Right hindlimb (tissue), 1 donor: ENCODE measurements around the gene HSBP1L1.

Experiments used
- DNase-seq: peaks from one replicate; pipeline ENCODE4 v3.0.0-alpha.2; 2018

HSBP1L1 gene

DNA sequence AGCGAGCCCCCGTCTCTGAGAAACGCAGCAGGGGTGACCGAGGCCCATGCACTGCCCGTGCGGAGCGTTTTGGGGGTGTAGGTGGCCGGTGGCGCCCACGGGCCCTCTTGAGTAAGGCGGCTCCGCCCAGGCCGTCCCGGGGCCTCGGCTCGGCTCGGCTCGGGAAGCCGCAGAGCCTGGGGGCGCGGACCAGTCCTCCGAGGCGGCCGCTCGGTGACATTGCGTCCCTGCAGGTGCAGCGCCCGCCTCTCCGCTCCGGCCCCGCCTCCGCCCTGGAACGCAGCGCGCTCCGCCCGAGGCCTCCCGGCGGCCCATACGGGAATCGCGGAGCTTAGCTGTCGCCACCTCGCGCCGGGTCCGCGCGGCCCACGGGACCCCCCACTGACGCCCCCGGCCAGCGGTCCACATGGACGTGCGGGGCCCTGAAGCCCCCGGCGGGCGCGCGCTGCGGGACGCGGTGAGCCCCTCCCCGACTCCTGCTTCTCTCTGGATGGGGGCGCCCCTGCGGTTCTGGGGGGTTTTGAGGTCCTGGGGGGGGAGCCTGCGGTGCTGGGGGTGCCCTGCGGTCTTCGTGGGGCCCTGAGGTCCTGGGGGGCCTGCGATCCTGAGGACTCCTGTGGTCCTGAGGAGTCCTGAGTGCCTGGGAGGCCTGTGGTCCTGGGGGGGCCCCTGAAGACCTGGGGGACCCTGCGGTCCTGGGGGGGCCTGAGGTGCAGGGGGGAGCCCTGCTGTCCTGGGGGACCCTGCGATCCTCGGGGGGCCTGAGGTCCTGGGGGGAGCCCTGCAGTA lies at the start of gene HSBP1L1:
TSS of gene HSBP1L1 (plus strand) at position 314 of the 789 bp plus-strand sequence. CDS start at position 407, 93 bp downstream.
- DNase-seq = peak; percentile 44

DNA sequence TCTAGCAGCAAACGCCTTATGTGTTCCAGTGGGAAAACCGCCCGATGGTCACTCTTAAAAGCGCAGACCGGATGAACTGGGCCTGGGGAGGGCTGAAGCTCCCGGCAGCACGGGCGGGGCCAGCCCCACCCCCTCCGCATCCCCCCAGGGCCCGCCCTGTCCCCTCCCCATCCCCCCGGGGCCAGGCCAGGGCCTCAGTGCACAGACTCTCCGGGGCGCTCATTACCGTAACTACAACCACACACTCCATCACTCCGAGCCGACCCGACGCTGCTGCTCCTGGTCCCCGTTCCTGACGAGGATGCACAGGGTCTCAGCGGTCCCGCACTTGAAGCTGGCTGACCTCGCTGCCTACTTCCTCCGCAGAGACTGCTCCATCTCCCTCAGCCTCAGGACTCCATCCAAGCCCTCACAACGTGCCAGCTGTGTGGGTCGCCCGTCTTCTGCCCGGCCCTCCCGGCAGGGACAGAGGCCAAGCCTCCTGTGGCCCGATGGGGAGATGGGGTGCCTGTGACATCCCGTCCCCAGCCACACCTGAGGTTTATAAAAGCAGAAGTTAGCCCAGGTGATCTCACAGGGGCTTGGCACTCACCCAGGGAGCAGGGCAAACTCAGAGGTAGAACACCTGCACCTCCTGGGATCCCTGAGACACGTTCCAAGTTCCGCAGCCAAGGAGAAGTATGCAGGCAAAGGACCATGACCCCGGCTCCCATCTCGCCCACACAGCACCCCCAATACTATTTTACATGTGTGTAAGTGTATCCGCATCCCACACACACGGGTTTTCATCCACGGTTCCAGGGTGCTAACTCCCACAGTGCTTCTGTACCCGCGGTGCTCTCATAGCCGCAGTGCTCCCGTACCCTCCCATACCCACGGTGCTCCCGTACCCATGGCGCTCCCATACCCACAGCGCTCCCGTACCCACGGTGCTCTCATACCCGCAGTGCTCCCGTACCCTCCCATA lies 49.0 kb upstream of the HSBP1L1 start:
- no peak for DNase-seq

DNA sequence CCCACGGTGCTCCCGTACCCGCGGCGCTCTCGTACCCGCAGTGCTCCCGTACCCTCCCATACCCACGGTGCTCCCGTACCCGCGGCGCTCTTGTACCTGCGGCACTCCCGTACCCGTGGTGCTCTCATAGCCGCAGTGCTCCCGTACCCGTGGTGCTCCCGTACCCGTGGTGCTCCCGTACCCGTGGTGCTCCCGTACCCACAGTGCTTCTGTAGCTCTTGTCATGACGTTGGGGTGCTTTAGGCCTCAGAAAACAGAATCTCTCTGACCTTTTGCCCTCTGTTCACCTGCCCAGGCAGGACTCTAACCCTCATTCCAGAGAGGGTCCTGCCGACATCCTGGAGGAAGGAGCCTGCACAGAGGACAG lies 48.3 kb upstream of the HSBP1L1 start:
- DNase-seq = no peak

DNA sequence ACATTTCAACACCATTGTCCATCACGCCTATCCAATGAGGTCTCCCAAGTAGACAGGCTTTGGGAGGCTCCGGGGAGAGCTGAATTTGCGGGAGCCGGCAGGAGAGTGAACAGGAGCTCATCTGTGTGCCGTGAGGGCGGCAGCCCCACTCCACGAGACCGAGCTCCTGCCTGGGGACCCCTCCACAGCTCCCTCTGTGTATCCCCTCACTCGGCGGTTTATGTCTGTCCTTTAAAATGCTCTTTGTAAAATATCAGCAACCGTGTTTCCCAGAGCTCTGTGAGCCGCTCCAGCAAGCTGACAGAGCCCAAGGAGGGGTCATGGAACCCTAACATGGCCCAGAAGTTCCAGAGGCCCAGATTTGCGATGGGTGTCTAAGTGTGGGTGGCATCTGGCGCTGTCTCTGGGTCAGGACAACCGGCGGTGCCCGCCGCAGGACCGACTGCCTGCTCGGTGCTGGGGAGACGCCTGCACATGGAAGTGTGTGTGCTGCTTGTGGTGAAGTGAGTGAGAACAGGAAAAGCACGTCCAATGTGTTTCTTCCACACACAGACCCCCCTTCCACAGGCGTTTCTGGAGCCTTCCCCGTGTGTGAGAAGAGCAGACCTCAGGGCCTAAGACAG lies 47.8 kb upstream of the HSBP1L1 start:
- DNase-seq = no peak

DNA sequence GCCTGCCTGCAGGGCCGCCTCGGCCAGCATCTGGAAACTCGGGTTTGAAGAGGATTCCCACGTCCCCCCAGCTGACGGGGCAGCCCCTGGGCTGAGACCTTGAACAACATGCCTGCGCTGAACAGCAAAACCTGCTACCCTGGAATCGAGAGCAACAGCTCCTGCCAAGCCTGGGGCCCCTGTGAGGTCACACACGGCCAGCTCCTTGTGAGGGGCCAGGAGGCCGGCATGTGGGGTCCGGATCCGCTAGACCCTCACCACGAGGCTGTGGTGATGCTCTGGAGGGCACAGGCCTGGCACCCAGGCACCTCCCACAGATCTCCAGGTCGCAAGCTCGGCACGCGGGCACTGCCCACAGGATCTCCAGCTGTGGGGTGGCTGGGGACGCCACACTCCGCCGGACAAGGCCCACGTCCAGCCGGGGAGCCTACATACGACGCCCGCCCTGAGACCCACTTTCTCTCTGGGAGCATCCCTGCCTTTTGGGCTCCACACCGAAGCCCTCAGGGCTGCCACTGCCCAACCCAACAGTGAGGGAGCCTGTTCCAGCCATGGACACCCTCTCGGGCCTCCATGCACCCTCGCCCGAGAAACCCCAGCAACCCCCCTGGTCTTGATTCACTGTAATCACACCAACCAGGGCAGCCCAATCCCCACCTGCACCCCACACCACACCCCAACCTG lies 47.1 kb upstream of the HSBP1L1 start:
- no peak for DNase-seq

DNA sequence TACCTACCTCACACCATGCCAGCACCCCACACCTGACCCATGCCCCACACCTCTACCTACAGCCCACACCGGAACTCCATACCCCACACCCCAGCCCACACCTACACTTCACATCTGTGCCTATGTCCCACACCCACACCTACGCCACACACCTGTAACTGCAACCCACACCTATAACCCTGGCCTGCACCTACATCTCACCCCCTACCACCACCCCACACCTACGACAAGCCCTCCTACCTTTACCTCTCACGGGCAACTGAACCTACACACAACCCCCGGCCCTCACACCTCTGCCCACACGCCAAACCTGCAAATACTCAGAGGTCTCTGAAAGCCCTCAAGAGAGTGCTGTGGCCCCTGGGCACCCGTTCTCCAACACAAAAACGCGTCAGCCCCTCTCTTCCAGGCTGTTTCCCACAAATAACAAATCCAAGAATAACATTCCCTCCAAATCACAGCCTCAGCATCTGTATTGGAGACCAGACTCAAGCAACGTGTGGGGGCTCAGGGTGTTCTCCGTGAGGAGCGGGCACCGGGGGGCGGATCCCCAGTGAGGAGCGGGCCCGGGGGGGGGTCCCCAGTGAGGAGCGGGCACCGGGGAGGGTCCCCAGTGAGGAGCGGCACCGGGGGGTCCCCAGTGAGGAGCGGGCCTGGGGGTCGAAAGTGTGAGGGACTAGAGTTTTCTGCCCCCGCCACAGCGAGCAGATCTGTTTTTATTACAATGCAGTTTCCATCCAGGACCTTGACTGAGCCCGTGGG lies 46.4 kb upstream of the HSBP1L1 start:
- DNase-seq = no peak

DNA sequence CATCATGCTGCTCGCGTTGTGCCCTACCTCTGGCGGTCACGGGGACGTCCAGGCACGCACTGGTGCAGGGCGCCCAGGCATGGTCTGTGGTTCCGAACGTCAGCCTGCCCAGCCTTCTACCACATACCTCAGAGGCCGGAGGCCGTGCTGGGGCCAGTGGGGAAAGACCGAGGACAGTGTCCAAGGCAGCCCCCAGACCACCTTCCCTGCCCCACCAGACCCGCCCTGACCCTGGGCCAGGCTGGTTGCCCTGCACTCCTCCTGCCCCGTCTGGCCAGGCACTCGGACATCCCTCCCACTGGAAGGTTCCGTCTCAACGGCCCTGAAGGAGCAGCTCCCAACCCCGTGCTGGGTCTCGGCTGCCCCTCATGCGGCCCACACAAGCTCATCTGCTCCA lies 45.8 kb upstream of the HSBP1L1 start:
- no peak for DNase-seq

DNA sequence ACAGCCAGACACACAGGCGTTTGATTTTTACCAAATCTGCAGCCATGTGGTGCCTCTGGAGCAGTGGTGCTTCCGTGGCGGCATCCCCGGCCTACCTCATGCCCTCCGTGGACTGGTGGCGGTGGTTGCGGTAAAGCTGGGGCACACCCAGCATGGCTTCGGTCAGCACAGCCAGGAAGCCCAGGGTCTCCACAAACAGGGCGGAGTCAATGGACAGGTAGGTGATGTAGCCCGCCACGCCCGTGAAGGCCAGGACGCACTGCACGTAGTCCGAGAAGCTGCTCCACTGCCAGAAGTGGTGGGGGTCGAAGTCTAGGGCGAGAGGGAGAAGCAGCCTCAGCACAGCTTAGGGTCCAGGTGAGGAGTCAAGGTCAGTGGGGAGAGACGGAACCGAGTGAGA lies 45.4 kb upstream of the HSBP1L1 start:
- DNase-seq = no peak

DNA sequence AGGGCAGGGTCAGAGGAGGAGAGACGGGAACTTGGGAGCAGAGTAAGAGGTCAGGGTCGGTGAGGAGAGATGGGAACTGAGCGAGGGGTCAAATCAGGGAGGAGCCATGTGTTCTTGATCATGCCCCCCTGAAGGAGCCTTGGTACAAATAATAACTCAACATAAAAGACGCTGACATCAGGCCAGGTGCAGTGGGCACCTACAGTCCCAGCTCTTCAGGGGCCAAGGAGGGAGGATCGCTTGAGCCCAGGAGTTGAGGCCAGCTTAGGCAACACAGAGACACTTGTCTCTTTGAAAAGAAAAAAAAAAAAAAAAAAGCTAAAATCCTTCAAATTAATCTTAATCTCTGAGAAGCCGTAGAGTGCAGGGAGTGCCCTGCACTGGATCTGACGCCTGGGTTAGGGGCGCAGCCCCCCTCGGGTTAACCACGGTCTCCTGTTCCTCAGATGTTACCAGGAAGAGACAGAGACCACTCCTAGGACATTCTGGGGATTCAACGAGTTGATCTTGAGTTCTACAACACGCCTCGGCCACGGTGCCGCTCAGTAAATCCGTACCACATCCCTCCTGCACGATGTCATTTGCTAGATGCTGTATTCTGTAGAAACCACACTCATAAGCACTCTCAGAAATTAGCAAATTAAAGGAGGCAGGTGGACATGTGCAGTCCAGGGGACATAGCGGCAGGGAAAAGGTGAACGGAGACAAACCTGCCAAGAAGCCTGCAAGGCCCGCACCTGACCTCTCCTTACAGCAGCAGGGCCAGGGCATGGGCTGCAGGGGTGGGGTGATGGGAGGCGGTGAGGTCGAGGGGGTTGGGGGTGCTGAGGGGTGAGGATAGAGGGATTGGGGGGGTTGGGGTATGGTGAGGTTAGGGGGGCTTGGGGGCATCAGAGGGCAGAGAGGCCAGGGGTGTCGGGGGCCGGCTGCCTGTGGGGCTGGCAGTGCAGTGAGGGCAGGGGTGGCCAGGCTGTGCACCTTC lies 42.2 kb upstream of the HSBP1L1 start:
- DNase-seq = no peak

DNA sequence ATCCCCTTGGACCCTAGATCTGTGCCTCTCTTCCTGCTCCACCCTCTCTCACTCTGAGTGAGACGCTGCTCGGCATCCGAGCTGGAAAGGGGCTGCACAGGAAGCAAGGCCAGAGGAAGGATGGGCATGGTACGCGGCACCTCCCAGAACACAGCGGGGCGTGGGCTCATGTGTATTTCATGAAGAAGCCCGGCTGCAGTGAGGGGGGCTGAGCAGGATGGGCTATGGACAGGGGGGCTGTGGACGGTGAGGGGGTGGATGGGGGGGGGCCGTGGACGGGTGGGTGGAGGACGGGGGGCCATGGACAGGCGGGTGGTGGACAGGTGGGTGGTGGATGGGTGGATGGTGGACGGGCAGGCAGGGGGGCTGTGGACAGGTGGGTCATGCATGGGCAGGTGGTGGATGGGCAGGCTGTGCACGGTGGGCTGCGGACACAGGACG lies 41.5 kb upstream of the HSBP1L1 start:
- DNase-seq = no peak

DNA sequence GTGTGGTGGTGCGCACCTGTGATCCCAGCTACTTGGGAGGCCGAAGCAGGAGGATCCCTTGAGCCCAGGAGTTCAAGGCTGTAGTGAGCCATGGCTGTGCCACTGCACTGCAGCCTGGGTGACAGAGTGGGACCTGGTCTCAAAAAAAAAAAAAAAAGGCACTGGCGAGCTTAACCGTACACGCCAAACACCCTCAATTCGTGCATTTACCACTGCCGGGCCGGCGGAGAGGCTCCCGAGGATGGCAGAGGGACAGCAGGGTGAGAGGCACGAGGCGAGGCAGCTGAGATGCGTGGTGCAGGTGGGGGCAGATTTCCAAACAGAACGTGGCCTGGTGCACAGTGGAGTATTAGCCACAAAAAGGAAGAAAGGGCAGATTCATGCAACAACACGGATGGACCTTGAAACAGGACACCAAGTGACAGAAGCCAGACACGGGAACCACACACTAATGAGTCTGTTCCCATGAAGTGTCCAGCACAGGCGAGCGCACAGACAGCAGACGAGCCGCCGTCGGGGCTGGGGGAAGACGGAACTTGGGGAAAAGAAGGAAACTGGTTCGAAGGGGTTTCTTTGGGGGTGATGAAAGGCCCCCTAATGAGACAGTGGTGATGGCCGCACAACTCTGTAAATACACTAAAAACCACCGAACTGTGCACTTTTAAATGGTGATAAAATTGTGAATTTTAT lies 40.4 kb upstream of the HSBP1L1 start:
- DNase-seq = no peak

DNA sequence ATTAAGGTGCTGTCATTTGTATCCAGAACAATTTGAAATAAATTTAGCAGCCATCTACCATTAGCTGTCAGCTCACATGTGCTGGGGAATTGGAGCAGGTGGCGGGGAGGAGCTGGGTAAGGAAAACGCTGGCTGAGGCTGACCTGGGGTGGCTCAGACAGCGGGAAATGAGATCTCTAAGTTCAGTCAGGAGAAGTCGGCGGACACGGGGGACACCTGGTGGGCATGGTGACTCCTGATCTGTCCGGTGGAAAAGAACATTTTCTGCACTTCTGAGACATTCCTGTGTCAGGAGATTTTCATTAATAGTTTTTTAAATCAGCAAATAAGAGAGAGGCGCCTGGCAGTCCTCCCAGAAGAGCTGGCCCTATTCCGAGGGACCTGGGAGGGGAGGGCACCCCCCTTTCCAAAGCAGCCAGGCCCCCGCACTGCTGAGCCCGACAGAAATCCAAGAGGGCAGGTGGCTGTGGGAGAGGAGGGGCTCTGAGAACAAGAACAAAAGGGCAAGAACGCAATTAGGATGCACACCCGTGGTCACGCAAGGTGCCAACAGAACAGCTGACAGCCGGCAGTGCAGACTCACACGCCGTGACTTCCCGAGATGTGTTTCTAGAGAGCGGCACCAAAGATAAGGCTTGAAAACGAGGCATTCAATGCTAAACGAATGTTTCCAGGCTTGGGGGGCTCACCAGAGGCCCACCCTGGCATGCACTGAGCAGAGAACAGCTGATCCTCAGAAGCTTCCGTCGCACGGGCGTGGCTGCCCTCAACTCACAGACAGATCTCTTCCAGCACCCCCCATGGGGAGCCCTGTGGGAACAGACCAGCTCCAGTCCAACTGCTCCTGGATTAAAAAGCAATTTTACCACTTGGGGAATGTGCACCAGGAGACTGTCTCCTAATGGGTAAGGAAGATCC lies 39.4 kb upstream of the HSBP1L1 start:
- peak; percentile 72 for DNase-seq

DNA sequence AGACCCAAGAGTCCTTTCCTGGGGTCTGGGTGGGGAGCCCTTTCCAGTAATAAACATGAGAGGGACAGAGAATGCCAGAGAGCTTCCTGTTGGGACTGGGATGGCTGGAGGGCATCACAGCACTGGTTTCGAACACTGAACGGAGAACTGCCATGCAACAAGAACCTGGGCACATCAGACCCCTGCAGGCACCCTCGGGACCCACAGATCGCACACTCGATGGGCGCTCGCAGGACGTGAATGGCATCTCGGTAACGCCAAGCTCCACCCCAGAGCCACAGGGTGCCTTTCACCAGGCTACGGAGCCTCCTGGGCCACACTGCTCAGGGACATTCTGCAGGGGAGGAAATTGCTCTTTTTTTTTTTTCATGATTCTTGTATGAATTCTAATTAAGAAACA lies 38.1 kb upstream of the HSBP1L1 start:
- DNase-seq = no peak

DNA sequence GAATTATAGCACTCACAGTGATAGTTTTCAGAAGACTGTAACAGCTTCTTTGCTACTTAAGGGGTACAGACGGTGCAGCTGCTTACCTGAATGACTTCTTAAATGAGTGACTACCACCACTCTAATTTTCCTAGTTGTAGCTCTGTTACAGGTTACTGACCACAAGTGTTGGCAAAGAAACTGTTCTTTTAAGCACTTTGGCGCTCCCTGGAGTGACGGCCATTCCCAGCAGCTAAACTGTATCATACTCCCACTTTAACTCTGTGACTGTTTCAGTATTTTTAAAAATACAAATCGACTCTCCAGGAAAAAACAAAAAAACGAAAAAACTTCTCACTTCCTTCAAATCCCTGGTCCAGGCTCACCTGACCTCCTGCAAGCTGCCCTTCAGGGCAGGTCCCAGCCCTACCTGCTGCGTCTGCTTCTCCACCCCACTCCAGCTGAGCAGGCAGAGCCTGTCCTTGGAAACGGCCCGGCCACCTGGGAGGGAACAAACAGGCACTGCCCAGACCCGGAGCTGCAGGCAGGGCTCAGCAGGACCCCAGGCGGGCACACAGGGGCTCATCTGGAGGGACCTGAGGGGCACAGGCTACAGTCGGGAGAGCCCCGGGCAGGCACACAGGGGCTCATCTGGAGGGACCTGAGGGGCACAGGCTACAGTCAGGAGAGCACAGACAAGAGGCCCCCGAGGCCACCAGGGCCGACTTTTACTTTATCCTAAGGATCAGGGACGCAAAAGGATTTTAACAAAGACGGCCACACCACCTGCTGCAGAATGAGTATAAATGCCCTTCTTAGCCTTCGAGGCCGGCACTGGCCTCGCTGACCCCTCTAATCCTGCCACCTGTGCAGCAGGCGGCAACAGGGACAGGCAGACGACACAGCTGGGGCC lies 37.5 kb upstream of the HSBP1L1 start:
- no peak for DNase-seq

DNA sequence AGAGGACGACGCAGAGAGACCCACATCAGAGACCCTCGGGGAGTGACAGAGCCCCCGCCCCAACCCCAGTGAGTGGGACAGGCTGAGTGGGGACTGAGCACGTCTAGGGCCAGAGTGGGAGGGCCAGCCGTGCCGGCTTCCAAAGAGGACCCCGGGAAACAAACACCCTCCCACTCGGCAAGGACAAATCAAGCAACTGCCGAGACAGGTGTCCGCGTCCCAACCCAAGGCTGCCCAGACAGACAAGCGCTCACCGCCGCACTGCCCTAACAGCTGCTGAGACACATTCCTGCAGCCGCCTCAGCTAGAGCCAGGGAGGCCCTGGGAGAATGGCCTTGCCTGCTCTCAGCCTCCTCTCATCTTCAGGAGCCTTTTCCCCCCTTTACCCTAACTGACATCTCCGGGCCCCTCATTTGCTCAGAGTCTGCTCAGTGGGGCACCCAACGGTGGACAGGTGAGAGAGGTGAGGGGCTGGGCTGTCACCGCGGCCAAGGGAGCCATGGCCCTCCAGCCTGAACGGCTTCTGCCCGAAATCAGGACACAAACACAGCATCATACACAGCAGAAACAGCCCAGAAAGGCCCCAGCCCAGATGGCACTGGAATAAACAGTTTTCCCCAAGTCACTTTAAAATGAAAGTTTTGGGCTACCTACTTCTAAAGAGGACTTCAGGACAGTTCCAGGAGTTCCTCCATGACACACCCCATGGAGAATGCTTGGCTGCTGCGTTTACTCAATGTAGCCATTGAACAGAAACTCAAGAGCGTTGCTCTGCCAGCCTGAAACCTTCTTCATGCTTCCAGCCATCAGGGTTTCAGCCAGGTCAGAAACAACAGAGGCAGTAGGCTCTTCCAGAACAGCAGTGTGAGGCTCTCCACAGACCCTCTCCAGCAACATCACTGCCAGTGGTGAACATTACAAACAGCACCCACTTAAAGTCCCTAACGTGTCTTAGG lies 36.6 kb upstream of the HSBP1L1 start:
- peak; percentile 70 for DNase-seq

DNA sequence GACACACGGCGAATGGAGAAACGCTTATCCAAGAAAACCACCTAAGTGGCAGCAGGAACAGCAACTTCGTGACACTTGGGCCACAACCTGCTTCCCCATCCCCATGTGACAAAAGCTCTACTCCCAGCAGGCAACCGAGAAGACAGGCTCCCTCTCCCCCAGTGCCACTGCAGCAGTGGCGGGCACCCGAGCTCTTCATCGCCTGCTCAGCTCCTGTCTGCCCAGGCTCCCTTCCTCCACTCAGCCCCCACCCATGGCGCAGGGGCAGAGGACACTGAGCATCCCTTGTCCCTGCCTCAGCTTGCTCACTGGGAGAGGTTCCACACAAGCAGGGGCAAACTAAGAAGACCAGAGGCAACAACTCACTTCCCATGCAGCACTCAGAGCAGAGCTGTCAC lies 35.9 kb upstream of the HSBP1L1 start:
- DNase-seq = no peak
